HG03095 (cell line): ENCODE measurements around the gene TNFRSF1A.

ENCODE experiments used
- ATAC-seq: cut with Tn5 transposase; IDR thresholded peaks from one replicate; pipeline ENCODE4 v1.9.1; 2021; ENCODE audit warnings: moderate library complexity; ENCODE audit not compliant: unreplicated experiment

TNFRSF1A gene

GRCh38 chr12:6341417-6342139 lies at the start of gene TNFRSF1A:
TSS of gene TNFRSF1A (minus strand) at chr12:6342076. CDS start at chr12:6341814, 262 bp downstream.
- ATAC-seq: no peak

- no peak for ATAC-seq
Observed at GRCh38 chr12:6391013-6391412, 49.1 kb upstream of the TNFRSF1A start.

- ATAC-seq: no peak
Observed at GRCh38 chr12:6390084-6390799, 48.4 kb upstream of the TNFRSF1A start.

- ATAC-seq: no peak
Observed at GRCh38 chr12:6387541-6387940, 45.7 kb upstream of the TNFRSF1A start.

- no peak for ATAC-seq
Observed at GRCh38 chr12:6386491-6386890, 44.6 kb upstream of the TNFRSF1A start.

GRCh38 chr12:6386038-6386437 lies 44.2 kb upstream of the TNFRSF1A start:
- no peak for ATAC-seq

- no peak for ATAC-seq
Observed at GRCh38 chr12:6384499-6385436, 42.9 kb upstream of the TNFRSF1A start.

GRCh38 chr12:6383572-6384498 lies 42.0 kb upstream of the TNFRSF1A start, which contains the start of gene LTBR:
TSS of gene LTBR (plus strand) at chr12:6384162. CDS start at chr12:6384359, 197 bp downstream.
- ATAC-seq: no peak

- ATAC-seq: no peak
Observed at GRCh38 chr12:6382982-6383381, 41.1 kb upstream of the TNFRSF1A start.

- ATAC-seq: no peak
Observed at GRCh38 chr12:6382371-6382770, 40.5 kb upstream of the TNFRSF1A start.

- ATAC-seq: no peak
Observed at GRCh38 chr12:6380141-6381121, 38.6 kb upstream of the TNFRSF1A start.

- ATAC-seq: no peak
Observed at GRCh38 chr12:6378709-6379472, 37.0 kb upstream of the TNFRSF1A start.

- ATAC-seq: no peak
Observed at GRCh38 chr12:6377667-6377994, 35.8 kb upstream of the TNFRSF1A start.

GRCh38 chr12:6376870-6377666 lies 35.2 kb upstream of the TNFRSF1A start:
- ATAC-seq: no peak

GRCh38 chr12:6376079-6376869 lies 34.4 kb upstream of the TNFRSF1A start:
- ATAC-seq: no peak

- ATAC-seq: no peak
Observed at GRCh38 chr12:6375269-6376078, 33.6 kb upstream of the TNFRSF1A start, which contains the start of gene SCNN1A. TSS of gene SCNN1A (minus strand) at chr12:6375563. CDS start at chr12:6374783, 780 bp downstream.
